H1 (cell line): ENCODE results near the gene GPR180. TPM values are rescaled to one million over a fixed set of nuclear protein-coding genes. Genes with fewer than 3 reads are reported as not detected.

ENCODE experiments used
- CTCF ChIA-PET: fragments of 300-600 bp; sonication (Branson Sonifier 250); formaldehyde crosslinking; loops from one replicate; lab custom pipeline; 2021; ENCODE audit not compliant: partially characterized antibody; lab: Charles Lee
- POLR2A ChIA-PET: fragments of 300-600 bp; sonication (Branson Sonifier 250); formaldehyde crosslinking; loops from one replicate; lab custom pipeline; 2021; ENCODE audit warnings: inconsistent platforms; ENCODE audit not compliant: partially characterized antibody; lab: Charles Lee
- DNase-seq, 2 experiments: peaks; one replicate each; pipeline versions ENCODE4 v3.0.0 to v3.0.0-alpha.2; 2010 to 2022; ENCODE audit warnings: low spot score in 2 of 2, low read depth in 1 of 2, mixed read lengths in 1 of 2
- FAIRE-seq: peaks from 2 replicates; lab custom pipeline; 2011; peaks lifted over from hg19 to GRCh38; lab: Jason Lieb, UNC
- H2AFZ ChIP-seq: 2 replicates; pipeline ENCODE4 v1.8.1; 2012; ENCODE audit warnings: low read length, inconsistent platforms
- H2AK5ac ChIP-seq: 2 replicates; pipeline ENCODE4 v1.6.1; 2013; ENCODE audit warnings: low read depth, low read length
- H2BK120ac ChIP-seq: replicated peaks from 2 replicates; pipeline ENCODE3; 2013; ENCODE audit warnings: low read depth, low read length, inconsistent platforms
- H2BK12ac ChIP-seq: 2 replicates; pipeline ENCODE4 v1.6.1; 2013; ENCODE audit warnings: low read depth, low read length
- H2BK15ac ChIP-seq: 2 replicates; pipeline ENCODE4 v1.6.1; 2013; ENCODE audit warnings: low read length
- H2BK20ac ChIP-seq: 2 replicates; pipeline ENCODE4 v1.6.1; 2013; ENCODE audit warnings: low read length
- H2BK5ac ChIP-seq: 2 replicates; pipeline ENCODE4 v1.6.1; 2013; ENCODE audit warnings: low read depth, low read length
- H3K14ac ChIP-seq: 2 replicates; pipeline ENCODE4 v1.6.1; 2013; ENCODE audit warnings: inconsistent platforms; ENCODE audit not compliant: insufficient read length
- H3K18ac ChIP-seq: 2 replicates; pipeline ENCODE4 v1.6.1; 2013; ENCODE audit warnings: low read length; ENCODE audit errors: extremely low read depth
- H3K23ac ChIP-seq: 2 replicates; pipeline ENCODE4 v1.6.1; 2013; ENCODE audit warnings: inconsistent platforms; ENCODE audit not compliant: insufficient read length
- H3K23me2 ChIP-seq: 2 replicates; pipeline ENCODE4 v1.6.1; 2013; ENCODE audit warnings: low read depth, low read length
- H3K27ac ChIP-seq: 2 replicates; pipeline ENCODE4 v1.6.1; 2011; ENCODE audit warnings: low read depth, low read length, inconsistent platforms
- H3K27me3 ChIP-seq, 4 experiments: replicated peaks in 1 of 4; 1 replicate in 1 of 4; 2 replicates in 3 of 4; pipeline versions ENCODE4 v1.6.1 to v1.8.1; 2011 to 2013; ENCODE audit warnings: low read length in 3 of 4, mild to moderate bottlenecking in 3 of 4, inconsistent platforms in 2 of 4, mixed read lengths in 2 of 4, moderate library complexity in 1 of 4; ENCODE audit not compliant: control insufficient read depth in 3 of 4, insufficient read depth in 3 of 4; ENCODE audit errors: extremely low read depth in 1 of 4
- H3K36me3 ChIP-seq, 4 experiments: 2 replicates each; pipeline versions ENCODE4 v1.6.1 to v1.8.1; 2011 to 2013; ENCODE audit warnings: mild to moderate bottlenecking in 4 of 4, low read length in 3 of 4, moderate library complexity in 2 of 4, control low read depth in 1 of 4, inconsistent platforms in 1 of 4; ENCODE audit not compliant: insufficient read depth in 4 of 4, control insufficient read depth in 2 of 4
- H3K4ac ChIP-seq: replicated peaks from 2 replicates; pipeline ENCODE3; 2013; ENCODE audit warnings: low read length, low read depth, mixed read lengths, inconsistent platforms; ENCODE audit not compliant: insufficient read length
- H3K4me1 ChIP-seq, 4 experiments: replicated peaks in 1 of 4; 1 replicate in 1 of 4; 2 replicates in 3 of 4; pipeline versions ENCODE4 v1.6.1 to v1.8.1; 2011 to 2013; ENCODE audit warnings: low read length in 3 of 4, inconsistent platforms in 2 of 4, mixed read lengths in 1 of 4; ENCODE audit not compliant: insufficient read depth in 4 of 4, control insufficient read depth in 3 of 4
- H3K4me2 ChIP-seq, 2 experiments: 2 replicates each; pipeline versions ENCODE4 v1.6.1 to v1.8.1; 2011 to 2013; ENCODE audit warnings: low read depth in 2 of 2, low read length in 2 of 2, control low read depth in 1 of 2, inconsistent platforms in 1 of 2, mild to moderate bottlenecking in 1 of 2; ENCODE audit not compliant: insufficient read depth in 1 of 2
- H3K4me3 ChIP-seq, 4 experiments: fragments of 200-600, 300-600 bp in 1 of 4; sonication (generic), shearing (Covaris generic), sonication (Bioruptor Twin) in 1 of 4; 2 replicates each; pipeline versions ENCODE4 v1.5.1 to v1.8.1; 2011 to 2016; ENCODE audit warnings: low read length in 4 of 4, low read depth in 3 of 4, control low read depth in 2 of 4, inconsistent platforms in 2 of 4, mild to moderate bottlenecking in 2 of 4, mixed read lengths in 1 of 4, moderate library complexity in 1 of 4; ENCODE audit not compliant: insufficient read depth in 2 of 4; ENCODE audit errors: extremely low read depth in 1 of 4
- H3K56ac ChIP-seq: replicated peaks from 2 replicates; pipeline ENCODE3; 2013; ENCODE audit warnings: low read depth, mild to moderate bottlenecking, mixed read lengths, low read length, inconsistent platforms; ENCODE audit not compliant: insufficient read length
- H3K79me1 ChIP-seq: 2 replicates; pipeline ENCODE4 v1.6.1; 2013; ENCODE audit warnings: low read depth, low read length, control low read depth
- H3K79me2 ChIP-seq, 2 experiments: 2 replicates each; pipeline versions ENCODE4 v1.6.1 to v1.8.1; 2012 to 2013; ENCODE audit warnings: low read length in 2 of 2, mild to moderate bottlenecking in 2 of 2, inconsistent platforms in 1 of 2; ENCODE audit not compliant: insufficient read depth in 2 of 2, control insufficient read depth in 1 of 2
- H3K9ac ChIP-seq, 4 experiments: replicated peaks in 1 of 4; 1 replicate in 1 of 4; 2 replicates in 3 of 4; pipeline versions ENCODE4 v1.6.1 to v1.8.1; 2011 to 2013; ENCODE audit warnings: low read depth in 3 of 4, low read length in 3 of 4, control low read depth in 2 of 4, mild to moderate bottlenecking in 2 of 4, moderate library complexity in 2 of 4, inconsistent platforms in 1 of 4; ENCODE audit errors: extremely low read depth in 1 of 4
- H3K9me3 ChIP-seq, 2 experiments: 2 replicates each; pipeline versions ENCODE4 v1.6.1 to v1.8.1; 2012 to 2013; ENCODE audit warnings: mild to moderate bottlenecking in 2 of 2, moderate library complexity in 2 of 2, control low read depth in 1 of 2, inconsistent platforms in 1 of 2, low read depth in 1 of 2, low read length in 1 of 2, mixed read lengths in 1 of 2; ENCODE audit not compliant: insufficient read depth in 2 of 2
- H4K20me1 ChIP-seq, 2 experiments: replicated peaks in 1 of 2; 2 replicates each; pipeline versions ENCODE3 to v1.8.1; 2011 to 2013; ENCODE audit warnings: inconsistent platforms in 2 of 2, low read length in 2 of 2, mild to moderate bottlenecking in 1 of 2; ENCODE audit not compliant: insufficient read depth in 2 of 2, control insufficient read depth in 1 of 2
- H4K5ac ChIP-seq: 2 replicates; pipeline ENCODE4 v1.6.1; 2013; ENCODE audit warnings: low read length, low read depth, mixed read lengths, inconsistent platforms; ENCODE audit not compliant: insufficient read length
- H4K8ac ChIP-seq: 2 replicates; pipeline ENCODE4 v1.8.0; 2013; ENCODE audit warnings: mild to moderate bottlenecking, moderate library complexity, low read length, inconsistent platforms; ENCODE audit not compliant: insufficient read depth; ENCODE audit errors: extremely low read depth
- H4K91ac ChIP-seq: replicated peaks from 2 replicates; pipeline ENCODE3; 2013; ENCODE audit warnings: low read length, mixed read lengths, inconsistent platforms; ENCODE audit not compliant: insufficient read length
- CTCF ChIP-seq, 3 experiments: IDR thresholded peaks; 1 replicate in 2 of 3; 2 replicates in 1 of 3; pipeline versions ENCODE4 v1.5.1 to v1.6.1; 2011; ENCODE audit warnings: low read length in 3 of 3, mild to moderate bottlenecking in 3 of 3, inconsistent platforms in 2 of 3, low read depth in 1 of 3, moderate library complexity in 1 of 3; ENCODE audit not compliant: insufficient read depth in 1 of 3; ENCODE audit errors: control extremely low read depth in 1 of 3
- RNF2 ChIP-seq: fragments of 200-900, 300-1000 bp; sonication (generic); IDR thresholded peaks from 2 replicates; pipeline ENCODE4 v1.7.1; 2016; ENCODE audit warnings: borderline replicate concordance, low read depth, mild to moderate bottlenecking, antibody characterized with exemption, low read length; ENCODE audit not compliant: poor library complexity, severe bottlenecking; ENCODE audit errors: missing control alignments
- SIRT6 ChIP-seq: IDR thresholded peaks from one replicate; pipeline ENCODE4 v1.7.1; 2012; ENCODE audit warnings: low read length, inconsistent platforms
- TAF1 ChIP-seq: IDR thresholded peaks from 2 replicates; pipeline ENCODE4 v1.6.1; 2011; ENCODE audit warnings: mild to moderate bottlenecking, low read depth, low read length
- TEAD4 ChIP-seq: IDR thresholded peaks from 2 replicates; pipeline ENCODE4 v1.6.1; 2012; ENCODE audit warnings: low read depth, low read length, inconsistent platforms, mixed read lengths
- WGBS, 2 experiments: shearing (Covaris generic) in 1 of 2; methylation state at CpG; one replicate each; pipeline versions ENCODE4 v1.1.6 to v1.1.7; 2013 to 2015; ENCODE audit warnings: low lambda C conversion rate in 2 of 2, mixed read lengths in 2 of 2, inconsistent platforms in 1 of 2, low coverage in 1 of 2, missing lambda C conversion rate in 1 of 2; ENCODE audit not compliant: insufficient replicate concordance in 2 of 2, insufficient coverage in 1 of 2, insufficient read length in 1 of 2; ENCODE audit errors: extremely low coverage in 1 of 2, missing lambda C conversion rate in 1 of 2; 5-methylcytosine and 5-hydroxymethylcytosine counted together
- polyA plus RNA-seq, 7 experiments: library from polyadenylated mRNA; depleted of rRNA in 3 of 7; stranded (reverse) in 5 of 7; unstranded in 2 of 7; fragments of >200 nt in 5 of 7; fragments of 200-250 nt in 2 of 7; gene quantifications; 1 replicate in 5 of 7; 2 replicates in 1 of 7; 4 replicates in 1 of 7; pipeline versions ENCODE4 v1.2.1 to v1.2.3, GENCODE V29; 2011 to 2013; ENCODE audit warnings: missing spikeins in 2 of 7, mixed read lengths in 2 of 7
- total RNA-seq: library from RNA; stranded (reverse); fragmentation: NEBNext Ultra II Directional; extraction: Animal tissue kit (Norgen Biotek cat#: 25700); gene quantifications from 2 replicates; pipeline ENCODE4 v1.2.1, GENCODE V29; 2021
- TF ChIP-seq, protein P1 (sequence below): IDR thresholded peaks from 2 replicates; pipeline ENCODE4 v1.6.1; 2012; ENCODE audit warnings: inconsistent platforms

GPR180 gene
- total and polyA plus RNA-seq, 2 of the 8 experiments (the other 6 are each of a cell fraction or from before 2014, with no cell fraction given) = 1.8 to 4.8 TPM

DNA sequence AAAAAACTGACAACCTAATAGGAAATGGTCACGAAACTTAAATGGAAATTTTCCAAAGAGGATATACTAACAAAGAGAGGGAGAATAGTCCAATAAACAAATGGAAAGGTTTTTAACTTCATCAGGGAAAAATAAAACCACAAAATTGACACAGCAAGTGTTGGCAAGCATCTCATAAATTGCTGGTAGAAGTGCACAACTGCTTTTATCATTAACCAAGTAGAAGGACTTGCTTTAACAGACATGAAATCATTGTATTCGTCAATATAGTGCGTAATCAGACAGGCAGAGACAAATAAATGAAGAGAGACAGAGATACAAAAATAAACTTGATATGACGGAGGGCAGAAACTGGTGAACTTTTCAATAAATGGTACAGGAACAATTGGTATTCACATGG, 13.1 kb upstream of the GPR180 start:
- no peak overlapping the region for H3K18ac ChIP-seq
- no peaks in the 10 kb centered on the region for H3K27me3 ChIP-seq
- no peak overlapping the region for H2BK120ac ChIP-seq
- no peak for TF ChIP-seq RNF2
- no peak for TF ChIP-seq CTCF (IDR thresholded peaks at IDR 0.05; ENCODE audit: control extremely low read depth in 1 of 3, insufficient read depth in 1 of 3, low read depth in 1 of 3, low read length in 3 of 3)
- TF ChIP-seq, protein P1, sequence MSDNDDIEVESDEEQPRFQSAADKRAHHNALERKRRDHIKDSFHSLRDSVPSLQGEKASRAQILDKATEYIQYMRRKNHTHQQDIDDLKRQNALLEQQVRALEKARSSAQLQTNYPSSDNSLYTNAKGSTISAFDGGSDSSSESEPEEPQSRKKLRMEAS = no peak
- TF ChIP-seq TEAD4 = no peak
- no peak for TF ChIP-seq SIRT6
- no peak for TF ChIP-seq TAF1
- peaks cover 3 to 46% (median 14%) of the 10 kb centered on the region in 4 experiments; a peak in 7 of 8 replicates for H3K36me3 ChIP-seq
- no peak overlapping the region for H2AFZ ChIP-seq
- H3K4me3 ChIP-seq = no peak overlapping the region
- 96% methylated on average over 4 of the region's 4 CpGs; no CpG with 5 or more reads in 1 of the 2 experiments for WGBS, 2 experiments
- H3K4ac ChIP-seq = no peak overlapping the region
- H3K9ac ChIP-seq = no peak overlapping the region
- H2AK5ac ChIP-seq = no peak overlapping the region
- no peaks in the 10 kb centered on the region for H3K9me3 ChIP-seq
- H3K23ac ChIP-seq = no peak overlapping the region
- POLR2A ChIA-PET = interaction anchor here (0.6 kb wide), 1 partner anchor 81 kb away, joined by 3 read pairs; no protein-coding TSS in a partner anchor
- H2BK5ac ChIP-seq = no peak overlapping the region
- H3K79me2 ChIP-seq = peaks cover 0 to 13% of the 10 kb centered on the region in 2 experiments; a peak in 2 of 4 replicates
- no peak overlapping the region for H2BK20ac ChIP-seq
- no peaks in the 10 kb centered on the region for H3K79me1 ChIP-seq
- H3K27ac ChIP-seq = no peak overlapping the region
- H3K23me2 ChIP-seq = no peaks in the 10 kb centered on the region
- FAIRE-seq = no peak
- H4K20me1 ChIP-seq = no peaks in the 10 kb centered on the region
- H3K14ac ChIP-seq = no peak overlapping the region
- CTCF ChIA-PET = no interaction called here
- H4K8ac ChIP-seq = no peak overlapping the region
- no peak for DNase-seq
- no peak overlapping the region for H4K5ac ChIP-seq
- H2BK12ac ChIP-seq = no peak overlapping the region
- H2BK15ac ChIP-seq = no peak overlapping the region
- H3K4me2 ChIP-seq = no peak overlapping the region
- H3K4me1 ChIP-seq = no peaks in the 10 kb centered on the region
- no peak overlapping the region for H4K91ac ChIP-seq
- H3K56ac ChIP-seq = no peak overlapping the region
